K562 (cell line): ENCODE results near the gene APP. TPM values are rescaled to one million over a fixed set of nuclear protein-coding genes. Genes with fewer than 3 reads are reported as not detected.

Experiments
- ATAC-seq: fragments of 200-7000 bp; cut with Tn5 transposase; 3 replicates; pipeline ENCODE4 v1.9.1; 2020; ENCODE audit warnings: moderate library complexity
- BruUV-seq: library from RNA; stranded (reverse); fragments of 400-500 nt; replicated peaks from 2 replicates; lab custom pipeline; 2021; lab: Mats Ljungman, UMichigan
- CTCF ChIA-PET: fragments of 300-600 bp; formaldehyde crosslinking; extraction: SDS; loops from one replicate; lab custom pipeline; 2021; ENCODE audit warnings: low intra/inter-chr PET ratio; lab: Yijun Ruan, JAX
- POLR2A ChIA-PET: fragments of 300-600, 350-650 bp; sonication (Branson Sonifier 250); formaldehyde crosslinking; extraction: SDS; loops from one replicate; lab custom pipeline; 2021; ENCODE audit warnings: antibody characterized with exemption, inconsistent platforms; lab: Yijun Ruan, JAX
- DNase-seq, 4 experiments: peaks; one replicate each; pipeline versions ENCODE4 v3.0.0 to v3.0.0-alpha.2; 2011 to 2018; ENCODE audit warnings: low spot score in 3 of 4, mixed read lengths in 3 of 4; ENCODE audit errors: extremely low read depth in 1 of 4
- FAIRE-seq: peaks from 2 replicates; lab custom pipeline; 2011; peaks lifted over from hg19 to GRCh38; lab: Jason Lieb, UNC
- H2AFZ ChIP-seq: 2 replicates; pipeline ENCODE4 v1.6.0; 2011; ENCODE audit warnings: low read depth, low read length, control low read depth, inconsistent platforms
- H3K27ac ChIP-seq: fragments of 200-600 bp; 3 replicates; pipeline ENCODE4 v1.8.0; 2011; ENCODE audit warnings: low read depth, mild to moderate bottlenecking, control low read depth, inconsistent platforms, low read length, moderate library complexity, mixed read lengths; ENCODE audit errors: extremely low read depth
- H3K27me3 ChIP-seq, 2 experiments: fragments of 300-600 bp in 1 of 2; 2 replicates in 1 of 2; 3 replicates in 1 of 2; pipeline versions ENCODE4 v1.6.0 to v1.8.0; 2011; ENCODE audit warnings: inconsistent platforms in 2 of 2, low read length in 2 of 2, mild to moderate bottlenecking in 1 of 2, mixed read lengths in 1 of 2, moderate library complexity in 1 of 2; ENCODE audit not compliant: control insufficient read depth in 2 of 2, insufficient read depth in 2 of 2
- H3K36me3 ChIP-seq: fragments of 300-600 bp; 3 replicates; pipeline ENCODE4 v1.8.0; 2011; ENCODE audit warnings: mild to moderate bottlenecking, low read length, inconsistent platforms; ENCODE audit not compliant: control insufficient read depth, insufficient read depth
- H3K4me1 ChIP-seq, 2 experiments: fragments of 200-600 bp in 1 of 2; replicated peaks in 1 of 2; 2 replicates in 1 of 2; 3 replicates in 1 of 2; pipeline versions ENCODE4 v1.5.1 to v1.8.0; 2011; ENCODE audit warnings: inconsistent platforms in 2 of 2, low read length in 2 of 2, mild to moderate bottlenecking in 1 of 2, mixed read lengths in 1 of 2, moderate library complexity in 1 of 2; ENCODE audit not compliant: control insufficient read depth in 2 of 2, insufficient read depth in 2 of 2
- H3K4me2 ChIP-seq: 2 replicates; pipeline ENCODE4 v1.6.1; 2011; ENCODE audit warnings: low read length, control low read depth, inconsistent platforms, mixed read lengths; ENCODE audit not compliant: insufficient read depth
- H3K4me3 ChIP-seq: fragments of 200-600 bp; sonication (generic), shearing (Covaris generic); 2 replicates; pipeline ENCODE4 v1.5.1; 2016; ENCODE audit warnings: control low read depth, inconsistent platforms
- H3K79me2 ChIP-seq: fragments of 200-600 bp; 3 replicates; pipeline ENCODE4 v1.8.0; 2011; ENCODE audit warnings: low read length, inconsistent platforms; ENCODE audit not compliant: control insufficient read depth, insufficient read depth
- H3K9ac ChIP-seq, 2 experiments: 2 replicates each; pipeline versions ENCODE4 v1.6.0 to v1.6.1; 2011; ENCODE audit warnings: low read depth in 2 of 2, low read length in 2 of 2, control low read depth in 1 of 2, inconsistent platforms in 1 of 2, mild to moderate bottlenecking in 1 of 2, mixed read lengths in 1 of 2; ENCODE audit not compliant: insufficient read depth in 1 of 2
- H3K9me1 ChIP-seq: one replicate; pipeline ENCODE4 v1.6.0; 2011; ENCODE audit warnings: inconsistent platforms, mild to moderate bottlenecking, low read length, moderate library complexity; ENCODE audit not compliant: control insufficient read depth, insufficient read depth
- H3K9me3 ChIP-seq: replicated peaks from 2 replicates; pipeline ENCODE4 v1.5.1; 2011; ENCODE audit warnings: low read depth, low read length, inconsistent platforms; ENCODE audit not compliant: control insufficient read depth, insufficient read depth
- H4K20me1 ChIP-seq: replicated peaks from 2 replicates; pipeline ENCODE4 v1.6.1; 2011; ENCODE audit warnings: low read length, inconsistent platforms, mixed read lengths; ENCODE audit not compliant: control insufficient read depth, insufficient read depth
- HMG20A ChIP-seq: fragments of 450-650 bp; formaldehyde crosslinking; conservative IDR thresholded peaks from 2 replicates; pipeline ENCODE4 v1.4.0; 2020; ENCODE audit warnings: mild to moderate bottlenecking, mixed read lengths
- KDM5B ChIP-seq: fragments of 200-600 bp; sonication (generic); IDR thresholded peaks from 2 replicates; pipeline ENCODE4 v1.6.1; 2012; ENCODE audit warnings: low read depth, mild to moderate bottlenecking, moderate library complexity, low read length, control low read depth, inconsistent platforms; ENCODE audit not compliant: insufficient replicate concordance
- KHSRP ChIP-seq: fragments of 450-650 bp; IDR thresholded peaks from 2 replicates; pipeline ENCODE4 v1.6.1; 2017
- NCOA2 ChIP-seq, 2 experiments: fragments of 450-650 bp; IDR thresholded peaks; 2 replicates each; pipeline ENCODE4 v1.6.1; 2018; ENCODE audit warnings: mild to moderate bottlenecking in 2 of 2, moderate library complexity in 1 of 2; ENCODE audit not compliant: partially characterized antibody in 2 of 2
- RNF2 ChIP-seq: sonication (generic); IDR thresholded peaks from 2 replicates; pipeline ENCODE4 v1.6.1; 2016
- whole genome bisulfite sequencing: fragments of 100-300 bp; shearing (Covaris generic); methylation state at CpG from one replicate; pipeline ENCODE4 v1.1.6; 2016; ENCODE audit warnings: low coverage, mixed read lengths; ENCODE audit not compliant: insufficient coverage; ENCODE audit errors: missing lambda C conversion rate; 5-methylcytosine and 5-hydroxymethylcytosine counted together
- in situ Hi-C: fragments of 300-500 bp; cut with MboI; formaldehyde crosslinking; loops from 4 replicates; pipeline ENCODE4 v1.15.0; 2018; ENCODE audit warnings: inconsistent platforms, mixed read lengths
- intact Hi-C: fragments of 100-400 bp; cut with micrococcal nuclease; formaldehyde crosslinking; loops from 2 replicates; pipeline ENCODE4 v1.14.2; 2022
- polyA plus RNA-seq, 8 experiments: library from polyadenylated mRNA; depleted of rRNA in 4 of 8; stranded (reverse) in 5 of 8; unstranded in 3 of 8; fragments of >200 nt; fragmentation: Nextera tagmentation in 2 of 8; fragmentation: Illumina TruSeq in 1 of 8; extraction: Ambion mirVana in 2 of 8; extraction: Trizol in 1 of 8; gene quantifications; 2 replicates each; pipeline versions ENCODE4 v1.2.1 to v1.2.3, GENCODE V29; 2011 to 2014; ENCODE audit warnings: inconsistent platforms in 1 of 8, missing spikeins in 1 of 8
- total RNA-seq, 7 experiments: library from RNA; depleted of rRNA in 6 of 7; stranded (reverse); fragments of >200 nt in 6 of 7; fragmentation: Illumina TruSeq in 2 of 7; extraction: Trizol in 2 of 7; gene quantifications; 2 replicates each; pipeline versions ENCODE4 v1.2.1 to v1.2.3, GENCODE V29; 2011 to 2021; ENCODE audit warnings: low replicate concordance in 1 of 7
- TF ChIP-seq, protein P1 (sequence below): fragments of 250-450 bp; sonication (Bioruptor Pico); IDR thresholded peaks from 2 replicates; pipeline ENCODE4 v1.8.0; 2021; ENCODE audit warnings: moderate library complexity, mild to moderate bottlenecking, inconsistent platforms
- TF ChIP-seq, protein P2 (sequence below), 2 experiments: fragments of 450-650 bp; IDR thresholded peaks; 2 replicates each; pipeline ENCODE4 v1.6.1; 2016
- TF ChIP-seq, protein P3 (sequence below): fragments of 450-650 bp; formaldehyde crosslinking; IDR thresholded peaks from 2 replicates; pipeline ENCODE4 v1.4.0; 2022; ENCODE audit warnings: missing genetic modification characterization
- TF ChIP-seq, protein P4 (sequence below): fragments of 250-450 bp; sonication (Bioruptor Pico); IDR thresholded peaks from 2 replicates; pipeline ENCODE4 v1.4.0; 2020; ENCODE audit warnings: mild to moderate bottlenecking, moderate library complexity

The APP gene
- total and polyA plus RNA-seq, 9 of the 15 experiments (the other 6 are each of a cell fraction or from before 2014, with no cell fraction given), result 0.01 to 1.5 (median 0.16) TPM; not detected in 5

DNA sequence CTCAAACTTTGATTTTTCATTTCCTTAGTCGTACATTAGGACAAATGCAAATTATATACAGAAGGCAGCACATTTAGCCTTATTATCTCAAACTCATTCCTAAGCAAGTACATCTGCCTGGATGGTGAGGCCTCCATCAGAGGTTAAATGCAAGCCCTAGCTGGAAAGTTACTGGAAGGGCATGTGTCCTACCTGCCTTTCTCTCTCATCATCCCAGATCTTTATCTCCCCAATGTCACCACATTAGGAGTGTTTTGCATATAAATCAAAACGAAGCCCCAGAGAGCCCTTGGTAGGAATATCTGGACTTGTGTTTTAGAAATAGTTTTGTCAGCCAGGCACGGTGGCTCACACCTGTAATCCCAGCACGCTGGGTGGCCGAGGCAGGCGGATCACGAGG is 35.0 kb downstream of the APP start:
- FAIRE-seq (no peak), DNase-seq (no peak), ATAC-seq (no peak)
- TF ChIP-seq KHSRP (no peak), KDM5B (no peak), HMG20A (CRISPR knock-in tag) (no peak), RNF2 (no peak), NCOA2 (IDR thresholded peaks at IDR 0.05; ENCODE audit: partially characterized antibody in 2 of 2) (no peak)
- TF ChIP-seq, protein P1, sequence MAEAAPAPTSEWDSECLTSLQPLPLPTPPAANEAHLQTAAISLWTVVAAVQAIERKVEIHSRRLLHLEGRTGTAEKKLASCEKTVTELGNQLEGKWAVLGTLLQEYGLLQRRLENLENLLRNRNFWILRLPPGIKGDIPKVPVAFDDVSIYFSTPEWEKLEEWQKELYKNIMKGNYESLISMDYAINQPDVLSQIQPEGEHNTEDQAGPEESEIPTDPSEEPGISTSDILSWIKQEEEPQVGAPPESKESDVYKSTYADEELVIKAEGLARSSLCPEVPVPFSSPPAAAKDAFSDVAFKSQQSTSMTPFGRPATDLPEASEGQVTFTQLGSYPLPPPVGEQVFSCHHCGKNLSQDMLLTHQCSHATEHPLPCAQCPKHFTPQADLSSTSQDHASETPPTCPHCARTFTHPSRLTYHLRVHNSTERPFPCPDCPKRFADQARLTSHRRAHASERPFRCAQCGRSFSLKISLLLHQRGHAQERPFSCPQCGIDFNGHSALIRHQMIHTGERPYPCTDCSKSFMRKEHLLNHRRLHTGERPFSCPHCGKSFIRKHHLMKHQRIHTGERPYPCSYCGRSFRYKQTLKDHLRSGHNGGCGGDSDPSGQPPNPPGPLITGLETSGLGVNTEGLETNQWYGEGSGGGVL (CRISPR knock-in tag), result no peak
- TF ChIP-seq, protein P2, sequence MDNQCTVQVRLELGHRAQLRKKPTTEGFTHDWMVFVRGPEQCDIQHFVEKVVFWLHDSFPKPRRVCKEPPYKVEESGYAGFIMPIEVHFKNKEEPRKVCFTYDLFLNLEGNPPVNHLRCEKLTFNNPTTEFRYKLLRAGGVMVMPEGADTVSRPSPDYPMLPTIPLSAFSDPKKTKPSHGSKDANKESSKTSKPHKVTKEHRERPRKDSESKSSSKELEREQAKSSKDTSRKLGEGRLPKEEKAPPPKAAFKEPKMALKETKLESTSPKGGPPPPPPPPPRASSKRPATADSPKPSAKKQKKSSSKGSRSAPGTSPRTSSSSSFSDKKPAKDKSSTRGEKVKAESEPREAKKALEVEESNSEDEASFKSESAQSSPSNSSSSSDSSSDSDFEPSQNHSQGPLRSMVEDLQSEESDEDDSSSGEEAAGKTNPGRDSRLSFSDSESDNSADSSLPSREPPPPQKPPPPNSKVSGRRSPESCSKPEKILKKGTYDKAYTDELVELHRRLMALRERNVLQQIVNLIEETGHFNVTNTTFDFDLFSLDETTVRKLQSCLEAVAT (IDR thresholded peaks at IDR 0.05), result no peak
- TF ChIP-seq, protein P3, sequence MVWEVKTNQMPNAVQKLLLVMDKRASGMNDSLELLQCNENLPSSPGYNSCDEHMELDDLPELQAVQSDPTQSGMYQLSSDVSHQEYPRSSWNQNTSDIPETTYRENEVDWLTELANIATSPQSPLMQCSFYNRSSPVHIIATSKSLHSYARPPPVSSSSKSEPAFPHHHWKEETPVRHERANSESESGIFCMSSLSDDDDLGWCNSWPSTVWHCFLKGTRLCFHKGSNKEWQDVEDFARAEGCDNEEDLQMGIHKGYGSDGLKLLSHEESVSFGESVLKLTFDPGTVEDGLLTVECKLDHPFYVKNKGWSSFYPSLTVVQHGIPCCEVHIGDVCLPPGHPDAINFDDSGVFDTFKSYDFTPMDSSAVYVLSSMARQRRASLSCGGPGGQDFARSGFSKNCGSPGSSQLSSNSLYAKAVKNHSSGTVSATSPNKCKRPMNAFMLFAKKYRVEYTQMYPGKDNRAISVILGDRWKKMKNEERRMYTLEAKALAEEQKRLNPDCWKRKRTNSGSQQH (CRISPR knock-in tag), result no peak
- TF ChIP-seq, protein P4, sequence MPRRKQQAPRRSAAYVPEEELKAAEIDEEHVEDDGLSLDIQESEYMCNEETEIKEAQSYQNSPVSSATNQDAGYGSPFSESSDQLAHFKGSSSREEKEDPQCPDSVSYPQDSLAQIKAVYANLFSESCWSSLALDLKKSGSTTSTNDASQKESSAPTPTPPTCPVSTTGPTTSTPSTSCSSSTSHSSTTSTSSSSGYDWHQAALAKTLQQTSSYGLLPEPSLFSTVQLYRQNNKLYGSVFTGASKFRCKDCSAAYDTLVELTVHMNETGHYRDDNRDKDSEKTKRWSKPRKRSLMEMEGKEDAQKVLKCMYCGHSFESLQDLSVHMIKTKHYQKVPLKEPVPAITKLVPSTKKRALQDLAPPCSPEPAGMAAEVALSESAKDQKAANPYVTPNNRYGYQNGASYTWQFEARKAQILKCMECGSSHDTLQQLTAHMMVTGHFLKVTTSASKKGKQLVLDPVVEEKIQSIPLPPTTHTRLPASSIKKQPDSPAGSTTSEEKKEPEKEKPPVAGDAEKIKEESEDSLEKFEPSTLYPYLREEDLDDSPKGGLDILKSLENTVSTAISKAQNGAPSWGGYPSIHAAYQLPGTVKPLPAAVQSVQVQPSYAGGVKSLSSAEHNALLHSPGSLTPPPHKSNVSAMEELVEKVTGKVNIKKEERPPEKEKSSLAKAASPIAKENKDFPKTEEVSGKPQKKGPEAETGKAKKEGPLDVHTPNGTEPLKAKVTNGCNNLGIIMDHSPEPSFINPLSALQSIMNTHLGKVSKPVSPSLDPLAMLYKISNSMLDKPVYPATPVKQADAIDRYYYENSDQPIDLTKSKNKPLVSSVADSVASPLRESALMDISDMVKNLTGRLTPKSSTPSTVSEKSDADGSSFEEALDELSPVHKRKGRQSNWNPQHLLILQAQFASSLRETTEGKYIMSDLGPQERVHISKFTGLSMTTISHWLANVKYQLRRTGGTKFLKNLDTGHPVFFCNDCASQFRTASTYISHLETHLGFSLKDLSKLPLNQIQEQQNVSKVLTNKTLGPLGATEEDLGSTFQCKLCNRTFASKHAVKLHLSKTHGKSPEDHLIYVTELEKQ, result no peak
- Histone ChIP-seq H3K9ac (no peak overlapping the region), H3K9me3 (no peaks in the 10 kb centered on the region), H3K4me3 (no peak overlapping the region), H3K36me3 (no peaks in the 10 kb centered on the region), H3K79me2 (no peaks in the 10 kb centered on the region), H3K4me2 (no peak overlapping the region), H3K9me1 (no peaks in the 10 kb centered on the region), H4K20me1 (no peaks in the 10 kb centered on the region), H3K27ac (no peak overlapping the region), H3K27me3 (no peaks in the 10 kb centered on the region), H2AFZ (no peak overlapping the region), H3K4me1 (no peaks in the 10 kb centered on the region)
- intact Hi-C loops, result no loop called here
- POLR2A ChIA-PET, result no interaction called here
- in situ Hi-C loops, result no loop called here
- 1% methylated on average over 7 of the region's 7 CpGs for WGBS
- CTCF ChIA-PET, result no interaction called here
- BruUV-seq, result no TSS peak
